ENCODE measurements around the gene LCMT2. TPM values are rescaled to one million over a fixed set of nuclear protein-coding genes. Genes with fewer than 3 reads are reported as not detected.

The LCMT2 gene
- total RNA-seq, 1 donor from 2014 or later, result 16.1 TPM

DNA sequence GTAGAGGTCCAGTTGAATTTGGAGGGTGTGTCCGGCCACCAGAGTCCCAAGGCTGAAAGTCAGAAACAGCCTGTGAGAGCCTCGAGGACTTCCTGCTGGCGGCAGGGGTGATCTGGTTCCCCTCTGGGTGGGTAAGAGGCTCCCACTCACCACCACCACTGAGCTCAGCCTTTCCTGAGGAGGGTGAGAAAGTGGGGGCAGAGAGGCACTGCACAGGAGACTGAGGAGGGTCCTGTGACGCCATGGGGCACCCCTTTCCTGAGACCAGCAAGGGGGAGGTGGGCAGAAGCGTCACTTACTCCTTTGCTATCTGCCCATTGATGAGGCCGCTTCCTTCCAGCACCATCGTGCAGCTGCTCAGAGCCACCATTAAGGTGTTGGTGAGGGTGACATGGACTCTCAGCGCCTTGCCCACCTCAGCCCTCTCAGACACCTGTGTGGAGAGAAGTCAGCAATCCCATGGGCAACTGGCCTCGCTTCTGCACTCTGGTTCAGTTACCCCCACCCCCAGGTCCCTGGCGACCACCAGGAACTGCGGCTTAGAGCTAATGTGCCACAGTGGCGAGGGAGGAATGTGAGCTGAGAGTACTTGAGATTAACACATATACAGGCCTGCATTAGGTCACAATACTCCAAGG lies 53.7 kb downstream of the LCMT2 start:
- DNase-seq (ENCODE audit: low spot score), result no peak

- no peak for DNase-seq (ENCODE audit: low spot score)
These were observed 54.4 kb downstream of the LCMT2 start for GRCh38 chr15:43275740-43276562.

DNA sequence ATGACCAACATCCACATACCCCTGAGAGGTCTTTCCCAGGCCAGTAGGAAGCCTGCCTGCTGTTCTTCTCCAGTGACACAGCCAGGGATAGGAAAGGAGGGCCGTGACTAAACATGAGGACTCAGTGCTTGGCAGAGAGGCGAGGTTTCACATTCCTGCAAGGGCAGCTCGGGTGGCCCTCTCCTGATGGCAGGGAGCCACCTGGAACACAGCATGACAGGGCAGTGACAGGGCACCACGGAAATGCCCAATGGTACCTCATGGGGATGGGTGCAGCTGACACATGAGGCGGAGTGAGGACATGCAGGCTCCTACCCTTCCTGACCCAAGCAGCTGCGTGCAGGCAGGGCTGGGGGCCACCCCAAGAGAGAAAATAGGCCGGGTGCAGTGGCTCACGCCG lies 56.2 kb downstream of the LCMT2 start:
- no peak for DNase-seq (ENCODE audit: low spot score)

Other genes starting within 250 kb of the LCMT2 start
- gene UBR1, start 224.5 kb downstream of the LCMT2 start, total RNA-seq (ENCODE audit: insufficient read depth, low replicate concordance), result 56.3 TPM
- 75.8 TPM for gene TMEM62, start 197.0 kb downstream of the LCMT2 start, total RNA-seq (ENCODE audit: insufficient read depth, low replicate concordance)
- 90.5 TPM for gene CCNDBP1, start 145.2 kb downstream of the LCMT2 start, total RNA-seq (ENCODE audit: insufficient read depth, low replicate concordance)
- 7.0 TPM for gene EPB42, start 109.6 kb downstream of the LCMT2 start, total RNA-seq (ENCODE audit: insufficient read depth, low replicate concordance)
- 13.7 TPM for gene TGM5, start 63.6 kb downstream of the LCMT2 start, total RNA-seq (ENCODE audit: insufficient read depth, low replicate concordance)
- gene TGM7, start 28.3 kb downstream of the LCMT2 start, total RNA-seq (ENCODE audit: insufficient read depth, low replicate concordance), result not detected
- gene ZSCAN29, start 40.5 kb upstream of the LCMT2 start, total RNA-seq (ENCODE audit: insufficient read depth, low replicate concordance), result 18.8 TPM
- 11.1 TPM for gene TUBGCP4, start 40.5 kb upstream of the LCMT2 start, total RNA-seq (ENCODE audit: insufficient read depth, low replicate concordance)
- gene TP53BP1, start 162.6 kb upstream of the LCMT2 start, total RNA-seq (ENCODE audit: insufficient read depth, low replicate concordance), result 52.7 TPM
- 10.4 TPM for gene MAP1A, start 187.0 kb upstream of the LCMT2 start, total RNA-seq (ENCODE audit: insufficient read depth, low replicate concordance)

All from umbilical cord (tissue), 2 donors.